ENCODE data around the gene WIPF2. TPM values are rescaled to one million over a fixed set of nuclear protein-coding genes. Genes with fewer than 3 reads are reported as not detected.

Gene WIPF2
- total RNA-seq, 1 experiment from 2014 or later, result 6.0 TPM

- Histone ChIP-seq H3K79me2 (ENCODE audit: low read length) (peaks cover 48% of the 10 kb centered on the region), H3K4me3 (ENCODE audit: low read length) (no peak overlapping the region), H3K4me2 (ENCODE audit: low read length) (no peak overlapping the region), H3K9me3 (ENCODE audit: low read length) (no peaks in the 10 kb centered on the region), H3K9ac (ENCODE audit: low read length) (no peak overlapping the region), H4K20me1 (ENCODE audit: low read length) (no peaks in the 10 kb centered on the region), H2AFZ (ENCODE audit: low read length) (no peak overlapping the region), H3K27me3 (ENCODE audit: low read length) (no peaks in the 10 kb centered on the region), H3K4me1 (ENCODE audit: insufficient read depth, low read length) (no peaks in the 10 kb centered on the region), H3K27ac (ENCODE audit: low read length) (no peak overlapping the region), H3K36me3 (ENCODE audit: low read depth, low read length) (no peaks in the 10 kb centered on the region), H3F3A (ENCODE audit: low read length, unreplicated experiment) (no peaks in the 10 kb centered on the region), H3K9me2 (replicated peaks; ENCODE audit: low read length) (no peaks in the 10 kb centered on the region)
- no TSS peak for BruUV-seq (replicated peaks)
- DNase-seq (no peak), ATAC-seq (no peak)
- ChIA-PET POLR2A (ENCODE audit: unreplicated experiment) (interaction anchor here (0.7 kb wide), 1 partner anchor 181 kb away, joined by 3 read pairs; no protein-coding TSS in a partner anchor), CTCF (no interaction called here)
- intact Hi-C loops (cut with micrococcal nuclease), result no loop called here
- TF ChIP-seq, protein P1, sequence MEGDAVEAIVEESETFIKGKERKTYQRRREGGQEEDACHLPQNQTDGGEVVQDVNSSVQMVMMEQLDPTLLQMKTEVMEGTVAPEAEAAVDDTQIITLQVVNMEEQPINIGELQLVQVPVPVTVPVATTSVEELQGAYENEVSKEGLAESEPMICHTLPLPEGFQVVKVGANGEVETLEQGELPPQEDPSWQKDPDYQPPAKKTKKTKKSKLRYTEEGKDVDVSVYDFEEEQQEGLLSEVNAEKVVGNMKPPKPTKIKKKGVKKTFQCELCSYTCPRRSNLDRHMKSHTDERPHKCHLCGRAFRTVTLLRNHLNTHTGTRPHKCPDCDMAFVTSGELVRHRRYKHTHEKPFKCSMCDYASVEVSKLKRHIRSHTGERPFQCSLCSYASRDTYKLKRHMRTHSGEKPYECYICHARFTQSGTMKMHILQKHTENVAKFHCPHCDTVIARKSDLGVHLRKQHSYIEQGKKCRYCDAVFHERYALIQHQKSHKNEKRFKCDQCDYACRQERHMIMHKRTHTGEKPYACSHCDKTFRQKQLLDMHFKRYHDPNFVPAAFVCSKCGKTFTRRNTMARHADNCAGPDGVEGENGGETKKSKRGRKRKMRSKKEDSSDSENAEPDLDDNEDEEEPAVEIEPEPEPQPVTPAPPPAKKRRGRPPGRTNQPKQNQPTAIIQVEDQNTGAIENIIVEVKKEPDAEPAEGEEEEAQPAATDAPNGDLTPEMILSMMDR (conservative IDR thresholded peaks at IDR 0.05; ENCODE audit: low read depth, low read length), result no peak
- TF ChIP-seq EZH2 (IDR thresholded peaks at IDR 0.05; ENCODE audit: low read length, unreplicated experiment), result no peak
These were observed 23.7 kb downstream of the WIPF2 start for GRCh38 chr17:40242774-40243173.

DNA sequence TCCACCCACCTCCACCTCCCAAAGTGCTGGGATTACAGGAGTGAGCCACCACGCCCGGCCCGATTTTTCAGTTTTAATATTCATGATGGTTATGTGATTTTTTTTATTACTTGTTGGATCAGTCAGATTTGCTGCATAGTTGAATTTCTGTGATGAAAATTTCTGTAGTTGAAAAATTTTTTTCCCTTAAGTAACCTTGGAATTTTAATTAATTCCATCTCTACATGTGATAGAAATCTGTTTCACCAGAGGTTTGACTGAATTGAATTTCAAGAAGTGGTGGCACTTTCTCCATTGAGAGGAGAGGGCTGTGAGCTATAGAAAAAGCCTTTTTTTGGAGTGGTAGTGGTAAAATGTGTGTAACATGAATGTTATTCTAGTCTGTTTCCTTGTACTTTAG lies 24.7 kb downstream of the WIPF2 start:
- no peaks in the 10 kb centered on the region for H3K27me3 ChIP-seq (ENCODE audit: low read length)
- H3K9me3 ChIP-seq (ENCODE audit: low read length), result no peaks in the 10 kb centered on the region
- BruUV-seq (replicated peaks), result no TSS peak
- H3K4me1 ChIP-seq (ENCODE audit: insufficient read depth, low read length), result no peaks in the 10 kb centered on the region
- no peak overlapping the region for H3K4me3 ChIP-seq (ENCODE audit: low read length)
- no peaks in the 10 kb centered on the region for H3K9me2 ChIP-seq (replicated peaks; ENCODE audit: low read length)
- H3K9ac ChIP-seq (ENCODE audit: low read length), result no peak overlapping the region
- peaks cover 56% of the 10 kb centered on the region for H3K79me2 ChIP-seq (ENCODE audit: low read length)
- ChIA-PET POLR2A (ENCODE audit: unreplicated experiment) (no interaction called here), CTCF (no interaction called here)
- DNase-seq (no peak), ATAC-seq (no peak)
- intact Hi-C loops (cut with micrococcal nuclease), result no loop called here
- no peak overlapping the region for H2AFZ ChIP-seq (ENCODE audit: low read length)
- no peaks in the 10 kb centered on the region for H4K20me1 ChIP-seq (ENCODE audit: low read length)
- H3K4me2 ChIP-seq (ENCODE audit: low read length), result no peak overlapping the region
- H3K27ac ChIP-seq (ENCODE audit: low read length), result no peak overlapping the region
- no peaks in the 10 kb centered on the region for H3K36me3 ChIP-seq (ENCODE audit: low read depth, low read length)
- no peaks in the 10 kb centered on the region for H3F3A ChIP-seq (ENCODE audit: low read length, unreplicated experiment)
- TF ChIP-seq, protein P1 (conservative IDR thresholded peaks at IDR 0.05; ENCODE audit: low read depth, low read length), result no peak
- TF ChIP-seq EZH2phosphoT487 (IDR thresholded peaks at IDR 0.05; ENCODE audit: borderline replicate concordance, low read length) (no peak), EZH2 (IDR thresholded peaks at IDR 0.05; ENCODE audit: low read length, unreplicated experiment) (no peak)

DNA sequence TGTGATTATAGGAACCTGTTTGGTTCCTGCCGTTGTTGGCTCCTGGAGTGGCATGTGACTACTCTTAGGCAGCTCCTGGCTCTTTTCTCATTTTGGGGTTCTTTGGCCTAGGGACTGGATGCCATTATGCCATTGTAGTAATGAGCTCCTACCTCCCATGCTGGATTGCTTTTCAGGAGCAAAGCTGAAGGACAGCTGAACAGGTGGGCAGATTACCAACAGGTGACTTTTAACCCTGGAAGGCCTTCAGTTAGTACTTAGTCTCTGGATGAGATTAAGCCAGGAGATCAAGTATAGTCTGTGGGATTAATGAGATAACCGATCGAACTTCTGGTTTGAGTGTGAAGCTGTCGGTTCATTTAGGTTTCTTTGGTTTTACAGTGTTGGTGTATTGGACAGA lies 25.2 kb downstream of the WIPF2 start:
- Histone ChIP-seq H2AFZ (ENCODE audit: low read length) (no peak overlapping the region), H3K27me3 (ENCODE audit: low read length) (no peaks in the 10 kb centered on the region), H3K4me2 (ENCODE audit: low read length) (no peak overlapping the region), H3K9ac (ENCODE audit: low read length) (no peak overlapping the region), H4K20me1 (ENCODE audit: low read length) (no peaks in the 10 kb centered on the region), H3K9me2 (replicated peaks; ENCODE audit: low read length) (no peaks in the 10 kb centered on the region), H3K79me2 (ENCODE audit: low read length) (peaks cover 60% of the 10 kb centered on the region), H3K4me1 (ENCODE audit: insufficient read depth, low read length) (no peaks in the 10 kb centered on the region), H3K36me3 (ENCODE audit: low read depth, low read length) (no peaks in the 10 kb centered on the region), H3F3A (ENCODE audit: low read length, unreplicated experiment) (no peaks in the 10 kb centered on the region), H3K27ac (ENCODE audit: low read length) (no peak overlapping the region), H3K9me3 (ENCODE audit: low read length) (no peaks in the 10 kb centered on the region), H3K4me3 (ENCODE audit: low read length) (no peak overlapping the region)
- CTCF ChIA-PET, result no interaction called here
- ATAC-seq (no peak), DNase-seq (no peak)
- intact Hi-C loops (cut with micrococcal nuclease), result no loop called here
- no TSS peak for BruUV-seq (replicated peaks)
- TF ChIP-seq, protein P1 (conservative IDR thresholded peaks at IDR 0.05; ENCODE audit: low read depth, low read length), result no peak
- TF ChIP-seq EZH2 (IDR thresholded peaks at IDR 0.05; ENCODE audit: low read length, unreplicated experiment), result no peak
- TF ChIP-seq EZH2phosphoT487 (IDR thresholded peaks at IDR 0.05; ENCODE audit: borderline replicate concordance, low read length), result no peak
- POLR2A ChIA-PET (ENCODE audit: unreplicated experiment), result no interaction called here
